ENCODE measurements around the gene PDE7B.

DNA sequence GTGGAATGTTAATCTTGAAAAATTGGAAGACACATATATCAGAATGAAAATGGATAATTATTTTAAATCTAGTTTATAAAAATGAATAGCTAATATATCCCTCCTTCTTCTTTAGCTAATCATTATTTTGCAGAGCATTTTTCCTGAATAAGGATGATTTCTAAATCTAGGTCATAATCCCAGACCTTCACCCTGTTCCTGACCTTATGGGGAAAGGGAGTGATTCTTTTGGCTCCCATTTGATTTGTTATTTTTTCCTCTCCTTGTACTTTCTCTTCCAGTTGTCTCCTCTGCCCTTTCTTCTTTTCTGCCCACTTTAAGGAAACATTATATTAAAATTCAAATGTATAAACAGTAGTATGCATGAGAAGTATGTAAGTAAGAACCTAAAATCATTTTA lies 208.6 kb downstream of the PDE7B start:
- TF ChIP-seq TBP (IDR thresholded peaks at IDR 0.05; ENCODE audit: low read depth, low read length) (no peak), POLR2A (IDR thresholded peaks at IDR 0.05; ENCODE audit: control extremely low read depth in 1 of 2, low read depth in 2 of 2, low read length in 2 of 2) (no peak), RBBP5 (IDR thresholded peaks at IDR 0.05; ENCODE audit: borderline replicate concordance, low read depth, low read length) (no peak), YY1 (IDR thresholded peaks at IDR 0.05; ENCODE audit: low read depth, low read length) (no peak), BACH1 (IDR thresholded peaks at IDR 0.05; ENCODE audit: low read length) (no peak), BRCA1 (IDR thresholded peaks at IDR 0.05; ENCODE audit: low read depth, low read length) (no peak), JUN (IDR thresholded peaks at IDR 0.05; ENCODE audit: low read depth, low read length) (no peak)
- TF ChIP-seq, protein P1, sequence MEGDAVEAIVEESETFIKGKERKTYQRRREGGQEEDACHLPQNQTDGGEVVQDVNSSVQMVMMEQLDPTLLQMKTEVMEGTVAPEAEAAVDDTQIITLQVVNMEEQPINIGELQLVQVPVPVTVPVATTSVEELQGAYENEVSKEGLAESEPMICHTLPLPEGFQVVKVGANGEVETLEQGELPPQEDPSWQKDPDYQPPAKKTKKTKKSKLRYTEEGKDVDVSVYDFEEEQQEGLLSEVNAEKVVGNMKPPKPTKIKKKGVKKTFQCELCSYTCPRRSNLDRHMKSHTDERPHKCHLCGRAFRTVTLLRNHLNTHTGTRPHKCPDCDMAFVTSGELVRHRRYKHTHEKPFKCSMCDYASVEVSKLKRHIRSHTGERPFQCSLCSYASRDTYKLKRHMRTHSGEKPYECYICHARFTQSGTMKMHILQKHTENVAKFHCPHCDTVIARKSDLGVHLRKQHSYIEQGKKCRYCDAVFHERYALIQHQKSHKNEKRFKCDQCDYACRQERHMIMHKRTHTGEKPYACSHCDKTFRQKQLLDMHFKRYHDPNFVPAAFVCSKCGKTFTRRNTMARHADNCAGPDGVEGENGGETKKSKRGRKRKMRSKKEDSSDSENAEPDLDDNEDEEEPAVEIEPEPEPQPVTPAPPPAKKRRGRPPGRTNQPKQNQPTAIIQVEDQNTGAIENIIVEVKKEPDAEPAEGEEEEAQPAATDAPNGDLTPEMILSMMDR (IDR thresholded peaks at IDR 0.05; ENCODE audit: control extremely low read depth in 1 of 3, insufficient read depth in 1 of 3, low read depth in 1 of 3, low read length in 3 of 3) = no peak
- TF ChIP-seq, protein P2, sequence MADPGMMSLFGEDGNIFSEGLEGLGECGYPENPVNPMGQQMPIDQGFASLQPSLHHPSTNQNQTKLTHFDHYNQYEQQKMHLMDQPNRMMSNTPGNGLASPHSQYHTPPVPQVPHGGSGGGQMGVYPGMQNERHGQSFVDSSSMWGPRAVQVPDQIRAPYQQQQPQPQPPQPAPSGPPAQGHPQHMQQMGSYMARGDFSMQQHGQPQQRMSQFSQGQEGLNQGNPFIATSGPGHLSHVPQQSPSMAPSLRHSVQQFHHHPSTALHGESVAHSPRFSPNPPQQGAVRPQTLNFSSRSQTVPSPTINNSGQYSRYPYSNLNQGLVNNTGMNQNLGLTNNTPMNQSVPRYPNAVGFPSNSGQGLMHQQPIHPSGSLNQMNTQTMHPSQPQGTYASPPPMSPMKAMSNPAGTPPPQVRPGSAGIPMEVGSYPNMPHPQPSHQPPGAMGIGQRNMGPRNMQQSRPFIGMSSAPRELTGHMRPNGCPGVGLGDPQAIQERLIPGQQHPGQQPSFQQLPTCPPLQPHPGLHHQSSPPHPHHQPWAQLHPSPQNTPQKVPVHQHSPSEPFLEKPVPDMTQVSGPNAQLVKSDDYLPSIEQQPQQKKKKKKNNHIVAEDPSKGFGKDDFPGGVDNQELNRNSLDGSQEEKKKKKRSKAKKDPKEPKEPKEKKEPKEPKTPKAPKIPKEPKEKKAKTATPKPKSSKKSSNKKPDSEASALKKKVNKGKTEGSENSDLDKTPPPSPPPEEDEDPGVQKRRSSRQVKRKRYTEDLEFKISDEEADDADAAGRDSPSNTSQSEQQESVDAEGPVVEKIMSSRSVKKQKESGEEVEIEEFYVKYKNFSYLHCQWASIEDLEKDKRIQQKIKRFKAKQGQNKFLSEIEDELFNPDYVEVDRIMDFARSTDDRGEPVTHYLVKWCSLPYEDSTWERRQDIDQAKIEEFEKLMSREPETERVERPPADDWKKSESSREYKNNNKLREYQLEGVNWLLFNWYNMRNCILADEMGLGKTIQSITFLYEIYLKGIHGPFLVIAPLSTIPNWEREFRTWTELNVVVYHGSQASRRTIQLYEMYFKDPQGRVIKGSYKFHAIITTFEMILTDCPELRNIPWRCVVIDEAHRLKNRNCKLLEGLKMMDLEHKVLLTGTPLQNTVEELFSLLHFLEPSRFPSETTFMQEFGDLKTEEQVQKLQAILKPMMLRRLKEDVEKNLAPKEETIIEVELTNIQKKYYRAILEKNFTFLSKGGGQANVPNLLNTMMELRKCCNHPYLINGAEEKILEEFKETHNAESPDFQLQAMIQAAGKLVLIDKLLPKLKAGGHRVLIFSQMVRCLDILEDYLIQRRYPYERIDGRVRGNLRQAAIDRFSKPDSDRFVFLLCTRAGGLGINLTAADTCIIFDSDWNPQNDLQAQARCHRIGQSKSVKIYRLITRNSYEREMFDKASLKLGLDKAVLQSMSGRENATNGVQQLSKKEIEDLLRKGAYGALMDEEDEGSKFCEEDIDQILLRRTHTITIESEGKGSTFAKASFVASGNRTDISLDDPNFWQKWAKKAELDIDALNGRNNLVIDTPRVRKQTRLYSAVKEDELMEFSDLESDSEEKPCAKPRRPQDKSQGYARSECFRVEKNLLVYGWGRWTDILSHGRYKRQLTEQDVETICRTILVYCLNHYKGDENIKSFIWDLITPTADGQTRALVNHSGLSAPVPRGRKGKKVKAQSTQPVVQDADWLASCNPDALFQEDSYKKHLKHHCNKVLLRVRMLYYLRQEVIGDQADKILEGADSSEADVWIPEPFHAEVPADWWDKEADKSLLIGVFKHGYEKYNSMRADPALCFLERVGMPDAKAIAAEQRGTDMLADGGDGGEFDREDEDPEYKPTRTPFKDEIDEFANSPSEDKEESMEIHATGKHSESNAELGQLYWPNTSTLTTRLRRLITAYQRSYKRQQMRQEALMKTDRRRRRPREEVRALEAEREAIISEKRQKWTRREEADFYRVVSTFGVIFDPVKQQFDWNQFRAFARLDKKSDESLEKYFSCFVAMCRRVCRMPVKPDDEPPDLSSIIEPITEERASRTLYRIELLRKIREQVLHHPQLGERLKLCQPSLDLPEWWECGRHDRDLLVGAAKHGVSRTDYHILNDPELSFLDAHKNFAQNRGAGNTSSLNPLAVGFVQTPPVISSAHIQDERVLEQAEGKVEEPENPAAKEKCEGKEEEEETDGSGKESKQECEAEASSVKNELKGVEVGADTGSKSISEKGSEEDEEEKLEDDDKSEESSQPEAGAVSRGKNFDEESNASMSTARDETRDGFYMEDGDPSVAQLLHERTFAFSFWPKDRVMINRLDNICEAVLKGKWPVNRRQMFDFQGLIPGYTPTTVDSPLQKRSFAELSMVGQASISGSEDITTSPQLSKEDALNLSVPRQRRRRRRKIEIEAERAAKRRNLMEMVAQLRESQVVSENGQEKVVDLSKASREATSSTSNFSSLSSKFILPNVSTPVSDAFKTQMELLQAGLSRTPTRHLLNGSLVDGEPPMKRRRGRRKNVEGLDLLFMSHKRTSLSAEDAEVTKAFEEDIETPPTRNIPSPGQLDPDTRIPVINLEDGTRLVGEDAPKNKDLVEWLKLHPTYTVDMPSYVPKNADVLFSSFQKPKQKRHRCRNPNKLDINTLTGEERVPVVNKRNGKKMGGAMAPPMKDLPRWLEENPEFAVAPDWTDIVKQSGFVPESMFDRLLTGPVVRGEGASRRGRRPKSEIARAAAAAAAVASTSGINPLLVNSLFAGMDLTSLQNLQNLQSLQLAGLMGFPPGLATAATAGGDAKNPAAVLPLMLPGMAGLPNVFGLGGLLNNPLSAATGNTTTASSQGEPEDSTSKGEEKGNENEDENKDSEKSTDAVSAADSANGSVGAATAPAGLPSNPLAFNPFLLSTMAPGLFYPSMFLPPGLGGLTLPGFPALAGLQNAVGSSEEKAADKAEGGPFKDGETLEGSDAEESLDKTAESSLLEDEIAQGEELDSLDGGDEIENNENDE (IDR thresholded peaks at IDR 0.05; ENCODE audit: insufficient replicate concordance, low read length) = no peak

All from H1 (cell line).